Measurements from ENCODE around the gene WWP2. TPM values are rescaled to one million over a fixed set of nuclear protein-coding genes. Genes with fewer than 3 reads are reported as not detected.

WWP2 gene
- total RNA-seq, 1 experiment from 2014 or later = 47.5 TPM

GRCh38 chr16:69837380-69837779 is 75.2 kb downstream of the WWP2 start:
- intact Hi-C loops (cut with micrococcal nuclease; ENCODE audit: unreplicated experiment) = no loop called here
- no peak for TF ChIP-seq CTCF (IDR thresholded peaks at IDR 0.05; ENCODE audit: unreplicated experiment)
- Mint-ChIP-seq H3K36me3 (ENCODE audit: insufficient read depth, unreplicated experiment) (no peaks in the 10 kb centered on the region), H3K4me1 (ENCODE audit: low read depth, unreplicated experiment) (peaks cover 18% of the 10 kb centered on the region), H3K27ac (ENCODE audit: unreplicated experiment) (no peak overlapping the region), H3K27me3 (ENCODE audit: unreplicated experiment) (no peaks in the 10 kb centered on the region), H3K4me3 (ENCODE audit: low read depth, unreplicated experiment) (no peak overlapping the region), H3K9me3 (ENCODE audit: low read depth, unreplicated experiment) (no peaks in the 10 kb centered on the region)
- no peak for DNase-seq
- CTCF ChIA-PET = no interaction called here
- no TSS peak for BruUV-seq (replicated peaks)

GRCh38 chr16:69838489-69838888 is 76.4 kb downstream of the WWP2 start:
- no peak overlapping the region for H3K27ac Mint-ChIP-seq (ENCODE audit: unreplicated experiment)
- peaks cover 11% of the 10 kb centered on the region for H3K4me1 Mint-ChIP-seq (ENCODE audit: low read depth, unreplicated experiment)
- no TSS peak for BruUV-seq (replicated peaks)
- no peak for DNase-seq
- H3K4me3 Mint-ChIP-seq (ENCODE audit: low read depth, unreplicated experiment) = no peak overlapping the region
- CTCF ChIA-PET = interaction anchor here (0.7 kb wide), 1 partner anchor 10 kb away, joined by 3 read pairs; no protein-coding TSS in a partner anchor
- no peaks in the 10 kb centered on the region for H3K27me3 Mint-ChIP-seq (ENCODE audit: unreplicated experiment)
- no peaks in the 10 kb centered on the region for H3K9me3 Mint-ChIP-seq (ENCODE audit: low read depth, unreplicated experiment)
- no peak for TF ChIP-seq CTCF (IDR thresholded peaks at IDR 0.05; ENCODE audit: unreplicated experiment)
- intact Hi-C loops (cut with micrococcal nuclease; ENCODE audit: unreplicated experiment) = no loop called here
- H3K36me3 Mint-ChIP-seq (ENCODE audit: insufficient read depth, unreplicated experiment) = no peaks in the 10 kb centered on the region

- no peak overlapping the region for H3K27ac Mint-ChIP-seq (ENCODE audit: unreplicated experiment)
- no peak overlapping the region for H3K4me3 Mint-ChIP-seq (ENCODE audit: low read depth, unreplicated experiment)
- CTCF ChIA-PET = no interaction called here
- DNase-seq = no peak
- no peaks in the 10 kb centered on the region for H3K9me3 Mint-ChIP-seq (ENCODE audit: low read depth, unreplicated experiment)
- H3K4me1 Mint-ChIP-seq (ENCODE audit: low read depth, unreplicated experiment) = peaks cover 3% of the 10 kb centered on the region
- BruUV-seq (replicated peaks) = no TSS peak
- no peak for TF ChIP-seq CTCF (IDR thresholded peaks at IDR 0.05; ENCODE audit: unreplicated experiment)
- H3K36me3 Mint-ChIP-seq (ENCODE audit: insufficient read depth, unreplicated experiment) = no peaks in the 10 kb centered on the region
- H3K27me3 Mint-ChIP-seq (ENCODE audit: unreplicated experiment) = no peaks in the 10 kb centered on the region
- intact Hi-C loops (cut with micrococcal nuclease; ENCODE audit: unreplicated experiment) = no loop called here
Observed at GRCh38 chr16:69839240-69839688, 77.1 kb downstream of the WWP2 start.

GRCh38 chr16:69839798-69840409 is 77.8 kb downstream of the WWP2 start:
- CTCF ChIA-PET = no interaction called here
- BruUV-seq (replicated peaks) = no TSS peak
- H3K36me3 Mint-ChIP-seq (ENCODE audit: insufficient read depth, unreplicated experiment) = no peaks in the 10 kb centered on the region
- no peaks in the 10 kb centered on the region for H3K27me3 Mint-ChIP-seq (ENCODE audit: unreplicated experiment)
- intact Hi-C loops (cut with micrococcal nuclease; ENCODE audit: unreplicated experiment) = no loop called here
- no peaks in the 10 kb centered on the region for H3K4me1 Mint-ChIP-seq (ENCODE audit: low read depth, unreplicated experiment)
- no peaks in the 10 kb centered on the region for H3K9me3 Mint-ChIP-seq (ENCODE audit: low read depth, unreplicated experiment)
- H3K27ac Mint-ChIP-seq (ENCODE audit: unreplicated experiment) = no peak overlapping the region
- TF ChIP-seq CTCF (IDR thresholded peaks at IDR 0.05; ENCODE audit: unreplicated experiment) = no peak
- H3K4me3 Mint-ChIP-seq (ENCODE audit: low read depth, unreplicated experiment) = no peak overlapping the region
- no peak for DNase-seq

Data from Calu3 (cell line).